Measurements from ENCODE around the gene SAMD9. TPM values are rescaled to one million over a fixed set of nuclear protein-coding genes. Genes with fewer than 3 reads are reported as not detected.
A peak's percentile ranks its signal among the peaks of the same experiment; 100 is the strongest.

SAMD9 gene
- polyA plus RNA-seq, 3 donors, result 2.9 to 14.7 (median 7.2) TPM

GRCh38 chr7:93147363-93147762 lies 29.6 kb upstream of the SAMD9 start:
- Histone ChIP-seq H2AFZ (ENCODE audit: insufficient read depth, low read depth, low read length, poor library complexity, severe bottlenecking) (peak overlapping the region; percentile 52), H3K9ac (ENCODE audit: insufficient read depth, low read length, poor library complexity, severe bottlenecking) (peak overlapping the region; percentile 42), H3K9me3 (replicated peaks in 1 of 2; ENCODE audit: control insufficient read depth in 1 of 2, insufficient read depth in 1 of 2, low read length in 2 of 2) (no peaks in the 10 kb centered on the region), H3K79me2 (ENCODE audit: insufficient read depth, low read length) (peaks cover 27% of the 10 kb centered on the region), H3K27ac (ENCODE audit: low read depth in 1 of 2, low read length in 2 of 2) (peak overlapping the region in 1 of 2 donors; percentile 85), H4K20me1 (ENCODE audit: insufficient read depth, low read length) (no peaks in the 10 kb centered on the region), H3K4me2 (replicated peaks; ENCODE audit: extremely low read depth, low read length, poor library complexity, severe bottlenecking) (peak overlapping the region; percentile 91), H3K36me3 (replicated peaks in 1 of 2; ENCODE audit: control insufficient read depth in 1 of 2, insufficient read depth in 2 of 2, low read length in 2 of 2) (peaks cover 22 to 26% of the 10 kb centered on the region in 2 donors), H3K4me1 (ENCODE audit: control insufficient read depth in 1 of 2, insufficient read depth in 2 of 2, low read length in 2 of 2) (peaks cover 54 to 71% of the 10 kb centered on the region in 2 donors), H3K4me3 (replicated peaks in 1 of 3; ENCODE audit: low read depth in 2 of 3, low read length in 3 of 3) (peak overlapping the region; percentile 47 to 97 (median 84)), H3K27me3 (ENCODE audit: control insufficient read depth in 2 of 2, insufficient read depth in 2 of 2, low read length in 2 of 2) (no peaks in the 10 kb centered on the region)
- H3K27me3 Mint-ChIP-seq (ENCODE audit: low read depth in 3 of 3), result peaks cover 0 to 2% (median 0%) of the 10 kb centered on the region in 3 donors
- H3K9me3 Mint-ChIP-seq, result peaks cover 0 to 3% (median 0%) of the 10 kb centered on the region in 7 donors
- TF ChIP-seq, protein P1, sequence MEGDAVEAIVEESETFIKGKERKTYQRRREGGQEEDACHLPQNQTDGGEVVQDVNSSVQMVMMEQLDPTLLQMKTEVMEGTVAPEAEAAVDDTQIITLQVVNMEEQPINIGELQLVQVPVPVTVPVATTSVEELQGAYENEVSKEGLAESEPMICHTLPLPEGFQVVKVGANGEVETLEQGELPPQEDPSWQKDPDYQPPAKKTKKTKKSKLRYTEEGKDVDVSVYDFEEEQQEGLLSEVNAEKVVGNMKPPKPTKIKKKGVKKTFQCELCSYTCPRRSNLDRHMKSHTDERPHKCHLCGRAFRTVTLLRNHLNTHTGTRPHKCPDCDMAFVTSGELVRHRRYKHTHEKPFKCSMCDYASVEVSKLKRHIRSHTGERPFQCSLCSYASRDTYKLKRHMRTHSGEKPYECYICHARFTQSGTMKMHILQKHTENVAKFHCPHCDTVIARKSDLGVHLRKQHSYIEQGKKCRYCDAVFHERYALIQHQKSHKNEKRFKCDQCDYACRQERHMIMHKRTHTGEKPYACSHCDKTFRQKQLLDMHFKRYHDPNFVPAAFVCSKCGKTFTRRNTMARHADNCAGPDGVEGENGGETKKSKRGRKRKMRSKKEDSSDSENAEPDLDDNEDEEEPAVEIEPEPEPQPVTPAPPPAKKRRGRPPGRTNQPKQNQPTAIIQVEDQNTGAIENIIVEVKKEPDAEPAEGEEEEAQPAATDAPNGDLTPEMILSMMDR (IDR thresholded peaks at IDR 0.05), result no peak
- peaks cover 5 to 10% of the 10 kb centered on the region in 2 donors for H3K36me3 Mint-ChIP-seq
- peak in 2 of 3 donors; percentile 13 to 19 for DNase-seq
- H3K4me1 Mint-ChIP-seq, result peaks cover 58% of the 10 kb centered on the region
- WGBS (ENCODE audit: insufficient coverage), result no CpG with 5 or more reads among the region's 3 CpGs
- peak overlapping the region; percentile 82 to 93 (median 86) for H3K27ac Mint-ChIP-seq
- intact Hi-C loops (cut with micrococcal nuclease), result no loop called here
- peak overlapping the region; percentile 80 to 91 for H3K4me3 Mint-ChIP-seq

GRCh38 chr7:93146472-93147141 lies 28.8 kb upstream of the SAMD9 start:
- intact Hi-C loops (cut with micrococcal nuclease), result no loop called here
- peak overlapping the region; percentile 52 for H2AFZ ChIP-seq (ENCODE audit: insufficient read depth, low read depth, low read length, poor library complexity, severe bottlenecking)
- peaks cover 27% of the 10 kb centered on the region for H3K79me2 ChIP-seq (ENCODE audit: insufficient read depth, low read length)
- DNase-seq, result peak in 2 of 3 donors; percentile 23 to 48
- H3K9me3 ChIP-seq (replicated peaks in 1 of 2; ENCODE audit: control insufficient read depth in 1 of 2, insufficient read depth in 1 of 2, low read length in 2 of 2), result no peaks in the 10 kb centered on the region
- H3K9ac ChIP-seq (ENCODE audit: insufficient read depth, low read length, poor library complexity, severe bottlenecking), result peak overlapping the region; percentile 42
- H4K20me1 ChIP-seq (ENCODE audit: insufficient read depth, low read length), result no peaks in the 10 kb centered on the region
- TF ChIP-seq, protein P1 (IDR thresholded peaks at IDR 0.05), result no peak
- peak overlapping the region; percentile 34 to 85 for H3K27ac ChIP-seq (ENCODE audit: low read depth in 1 of 2, low read length in 2 of 2)
- peaks cover 0 to 3% (median 0%) of the 10 kb centered on the region in 7 donors for H3K9me3 Mint-ChIP-seq
- H3K27ac Mint-ChIP-seq, result peak overlapping the region; percentile 83 to 95 (median 92)
- peak overlapping the region; percentile 80 to 91 for H3K4me3 Mint-ChIP-seq
- WGBS (ENCODE audit: insufficient coverage), result 0% methylated on average over 3 of the region's 5 CpGs
- H3K4me3 ChIP-seq (replicated peaks in 1 of 3; ENCODE audit: low read depth in 2 of 3, low read length in 3 of 3), result peak overlapping the region; percentile 47 to 97 (median 84)
- peaks cover 5 to 10% of the 10 kb centered on the region in 2 donors for H3K36me3 Mint-ChIP-seq
- H3K4me2 ChIP-seq (replicated peaks; ENCODE audit: extremely low read depth, low read length, poor library complexity, severe bottlenecking), result peak overlapping the region; percentile 91
- H3K36me3 ChIP-seq (replicated peaks in 1 of 2; ENCODE audit: control insufficient read depth in 1 of 2, insufficient read depth in 2 of 2, low read length in 2 of 2), result peaks cover 30 to 34% of the 10 kb centered on the region in 2 donors
- peaks cover 58% of the 10 kb centered on the region for H3K4me1 Mint-ChIP-seq
- H3K27me3 Mint-ChIP-seq (ENCODE audit: low read depth in 3 of 3), result peaks cover 0 to 2% (median 0%) of the 10 kb centered on the region in 3 donors
- H3K27me3 ChIP-seq (ENCODE audit: control insufficient read depth in 2 of 2, insufficient read depth in 2 of 2, low read length in 2 of 2), result no peaks in the 10 kb centered on the region
- H3K4me1 ChIP-seq (ENCODE audit: control insufficient read depth in 1 of 2, insufficient read depth in 2 of 2, low read length in 2 of 2), result peaks cover 52 to 68% of the 10 kb centered on the region in 2 donors

Data from CD14-positive monocyte (primary cell).